Muscle layer of duodenum (tissue), 2 donors: ENCODE results near the gene CASTOR2.
"Not testable (repeated sequence)": the region's sequence is repeated elsewhere in the genome, so short reads cannot be mapped to it uniquely, and the experiment has no call there.

Experiments
- H3K27ac ChIP-seq: one replicate; pipeline ENCODE4 v1.7.0; 2013; ENCODE audit warnings: mild to moderate bottlenecking, low read length
- H3K27me3 ChIP-seq: one replicate; pipeline ENCODE4 v1.7.0; 2013; ENCODE audit warnings: low read depth, mild to moderate bottlenecking, control low read depth, low read length
- H3K36me3 ChIP-seq, 2 donors: one replicate each; pipeline ENCODE4 v1.7.0; 2013; ENCODE audit warnings: low read length in 2 of 2, control low read depth in 1 of 2, mild to moderate bottlenecking in 1 of 2; ENCODE audit not compliant: insufficient read depth in 2 of 2, control insufficient read depth in 1 of 2
- H3K4me1 ChIP-seq, 2 donors: one replicate each; pipeline ENCODE4 v1.7.0; 2013; ENCODE audit warnings: low read length in 2 of 2, mild to moderate bottlenecking in 2 of 2, control low read depth in 1 of 2, moderate library complexity in 1 of 2; ENCODE audit not compliant: insufficient read depth in 2 of 2, control insufficient read depth in 1 of 2
- H3K4me3 ChIP-seq, 2 donors: one replicate each; pipeline ENCODE4 v1.7.0; 2013; ENCODE audit warnings: low read length in 2 of 2, low read depth in 1 of 2, mild to moderate bottlenecking in 1 of 2
- H3K9me3 ChIP-seq, 2 donors: one replicate each; pipeline ENCODE4 v1.7.0; 2013; ENCODE audit warnings: low read length in 2 of 2, control low read depth in 1 of 2, mild to moderate bottlenecking in 1 of 2; ENCODE audit not compliant: control insufficient read depth in 1 of 2
- donor health status: healthy.

The CASTOR2 gene

DNA sequence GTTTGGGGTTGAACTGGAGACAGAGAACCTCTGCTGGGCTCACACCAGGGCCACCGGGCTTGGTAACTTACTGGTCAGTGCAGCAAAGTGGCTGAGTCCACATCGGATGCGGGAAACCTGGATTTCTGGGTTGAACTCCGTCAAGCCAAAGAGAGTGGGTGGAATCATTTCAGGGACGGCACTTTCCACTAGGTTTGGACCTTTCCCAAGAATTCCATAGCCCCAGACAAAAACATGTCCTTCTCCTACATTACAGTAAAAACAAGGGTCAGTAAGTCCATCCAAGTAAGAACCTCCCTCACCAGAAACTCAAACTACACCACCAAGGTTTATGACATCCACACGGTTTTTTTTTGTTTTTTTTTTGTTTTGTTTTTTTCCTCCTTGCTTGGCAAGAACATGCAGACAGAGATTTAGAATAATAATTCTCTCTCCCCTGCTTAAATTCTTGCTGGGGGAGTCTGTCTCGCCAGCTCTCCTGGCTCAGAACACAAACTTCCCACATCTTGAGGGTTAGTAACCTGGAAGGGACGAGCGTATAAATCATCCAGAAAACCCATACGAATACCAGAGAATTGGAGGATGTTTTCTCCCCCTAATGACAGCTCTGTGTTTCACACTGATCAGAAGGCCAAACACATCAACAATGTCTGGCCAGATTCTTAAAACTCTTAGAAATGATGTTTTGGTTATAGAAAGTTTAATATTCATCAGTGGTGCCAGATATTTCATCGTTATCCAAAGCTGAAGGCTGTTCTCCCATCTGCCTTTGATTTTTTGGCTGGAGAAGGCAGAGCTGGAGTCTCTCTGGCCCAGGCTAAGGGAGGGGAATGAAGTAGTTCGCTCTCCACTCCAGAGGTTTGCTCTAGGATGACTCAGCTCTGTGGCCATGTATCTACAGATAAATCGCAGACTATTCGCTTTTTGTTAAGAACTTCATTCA lies 91.6 kb downstream of the CASTOR2 start:
- Histone ChIP-seq H3K4me1 (peaks cover 0 to 8% of the 10 kb centered on the region in 2 donors), H3K36me3 (peaks cover 32 to 83% of the 10 kb centered on the region in 2 donors), H3K27me3 (no peaks in the 10 kb centered on the region), H3K4me3 (no peak overlapping the region), H3K27ac (peak overlapping the region; percentile 41), H3K9me3 (no peaks in the 10 kb centered on the region)

DNA sequence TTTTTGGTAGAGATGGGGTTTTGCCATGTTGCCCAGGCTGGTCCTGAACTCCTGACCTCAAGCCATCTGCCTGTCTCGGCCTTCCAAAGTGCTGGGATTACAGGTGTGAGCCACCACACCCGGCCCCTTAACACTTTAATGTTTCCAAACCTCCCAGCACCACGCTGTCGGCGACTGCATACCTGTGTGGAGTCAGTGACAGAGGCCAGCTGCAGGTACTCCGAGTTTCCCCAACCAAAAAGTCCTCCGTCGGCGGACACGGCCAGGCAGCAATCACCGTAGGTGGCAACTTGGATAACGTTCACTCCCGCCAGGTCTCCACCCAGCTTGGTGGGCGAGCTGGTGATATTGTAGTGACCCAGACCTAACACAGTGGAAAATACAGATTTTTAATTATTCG lies 93.9 kb downstream of the CASTOR2 start:
- Histone ChIP-seq H3K36me3 (peaks cover 33 to 93% of the 10 kb centered on the region in 2 donors), H3K27ac (no peak overlapping the region), H3K4me3 (no peak overlapping the region), H3K27me3 (no peaks in the 10 kb centered on the region), H3K9me3 (no peaks in the 10 kb centered on the region), H3K4me1 (peaks cover 0 to 8% of the 10 kb centered on the region in 2 donors)

DNA sequence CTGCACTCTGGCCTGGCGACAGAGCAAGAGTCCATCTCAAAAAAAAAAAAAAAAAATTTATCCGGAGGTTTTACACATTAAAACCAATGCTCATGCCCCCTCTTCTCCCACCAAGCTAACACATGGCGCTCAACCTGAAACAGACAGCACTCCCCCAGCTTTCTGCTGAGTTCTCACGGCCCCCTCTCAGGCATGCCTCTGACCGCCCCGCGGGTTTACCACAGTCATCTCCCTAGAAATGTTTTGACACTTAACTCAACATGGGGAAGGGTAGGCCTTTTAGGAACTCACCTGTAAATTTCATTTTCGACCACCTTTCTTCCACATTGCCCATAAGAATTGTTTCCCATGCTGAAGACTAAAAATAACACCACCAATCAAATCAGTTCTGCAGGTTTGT lies 99.8 kb downstream of the CASTOR2 start:
- Histone ChIP-seq H3K27ac (no peak overlapping the region), H3K36me3 (peaks cover 32 to 86% of the 10 kb centered on the region in 2 donors), H3K4me3 (no peak overlapping the region), H3K27me3 (no peaks in the 10 kb centered on the region), H3K9me3 (no peaks in the 10 kb centered on the region), H3K4me1 (no peaks in the 10 kb centered on the region)

DNA sequence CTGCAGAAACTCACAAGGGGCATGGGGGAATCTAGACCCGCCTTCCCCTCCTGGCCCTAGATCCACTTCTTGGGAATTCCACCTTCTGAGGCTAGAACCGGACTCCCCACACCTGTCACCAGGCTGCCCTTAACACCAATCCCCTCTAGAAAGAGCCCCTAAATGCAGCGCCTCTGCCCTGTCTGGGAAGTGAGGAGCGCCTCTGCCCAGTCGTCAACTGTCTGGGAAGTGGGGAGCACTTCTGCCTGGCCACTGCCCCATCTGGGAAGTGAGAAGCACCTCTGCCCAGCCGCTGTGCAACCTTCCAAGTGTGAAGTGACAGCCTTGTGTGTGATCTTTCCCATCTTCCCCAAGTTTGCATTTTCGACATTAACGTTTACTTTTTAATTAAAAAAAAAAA lies 100.3 kb downstream of the CASTOR2 start:
- H3K4me3 ChIP-seq: no peak overlapping the region
- H3K9me3 ChIP-seq: no peaks in the 10 kb centered on the region
- no peaks in the 10 kb centered on the region for H3K27me3 ChIP-seq
- peaks cover 33 to 86% of the 10 kb centered on the region in 2 donors for H3K36me3 ChIP-seq
- no peak overlapping the region for H3K27ac ChIP-seq
- no peaks in the 10 kb centered on the region for H3K4me1 ChIP-seq

DNA sequence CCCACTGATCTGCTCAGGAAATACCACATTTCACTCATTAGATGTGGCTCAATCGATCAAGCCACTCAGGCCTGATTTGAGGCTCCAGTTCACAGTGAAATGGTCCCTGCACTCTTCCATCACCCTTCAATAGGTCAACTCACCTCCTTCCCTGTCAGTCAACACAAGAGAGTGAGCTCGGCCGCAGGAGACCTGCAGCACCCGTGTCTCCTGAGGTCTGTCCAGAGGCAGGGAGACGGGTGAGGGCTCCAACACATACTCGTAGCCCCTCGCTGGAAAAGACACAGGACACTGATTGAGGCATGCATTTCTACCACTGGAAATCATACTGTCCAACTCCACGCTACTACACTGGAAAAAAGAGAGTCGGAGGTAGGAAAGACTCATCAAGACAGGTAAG lies 102.0 kb downstream of the CASTOR2 start:
- Histone ChIP-seq H3K4me3 (no peak overlapping the region), H3K27ac (no peak overlapping the region), H3K36me3 (peaks cover 29 to 76% of the 10 kb centered on the region in 2 donors), H3K4me1 (peaks cover 0 to under 1% of the 10 kb centered on the region in 2 donors), H3K9me3 (no peaks in the 10 kb centered on the region), H3K27me3 (no peaks in the 10 kb centered on the region)

DNA sequence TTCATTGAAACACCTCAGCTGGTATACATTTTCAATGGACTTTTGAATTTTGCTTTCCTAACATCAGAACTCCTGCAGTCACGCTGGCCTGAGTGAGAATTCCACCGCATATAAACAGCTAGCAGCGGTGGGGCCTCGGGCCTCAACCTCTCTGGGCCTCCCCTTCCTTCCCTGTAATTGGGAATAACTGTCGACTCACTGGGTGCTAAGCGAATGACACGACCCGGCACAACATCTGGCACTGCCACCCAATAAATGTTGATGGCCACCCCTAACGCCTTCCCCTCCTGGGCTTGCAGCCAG lies 108.4 kb downstream of the CASTOR2 start:
- no peaks in the 10 kb centered on the region for H3K9me3 ChIP-seq
- peaks cover 0 to 14% of the 10 kb centered on the region in 2 donors for H3K4me1 ChIP-seq
- H3K27ac ChIP-seq: peak overlapping the region; percentile 75
- H3K27me3 ChIP-seq: no peaks in the 10 kb centered on the region
- H3K4me3 ChIP-seq: peak overlapping the region; percentile 77 to 80
- H3K36me3 ChIP-seq: peaks cover 6 to 20% of the 10 kb centered on the region in 2 donors

DNA sequence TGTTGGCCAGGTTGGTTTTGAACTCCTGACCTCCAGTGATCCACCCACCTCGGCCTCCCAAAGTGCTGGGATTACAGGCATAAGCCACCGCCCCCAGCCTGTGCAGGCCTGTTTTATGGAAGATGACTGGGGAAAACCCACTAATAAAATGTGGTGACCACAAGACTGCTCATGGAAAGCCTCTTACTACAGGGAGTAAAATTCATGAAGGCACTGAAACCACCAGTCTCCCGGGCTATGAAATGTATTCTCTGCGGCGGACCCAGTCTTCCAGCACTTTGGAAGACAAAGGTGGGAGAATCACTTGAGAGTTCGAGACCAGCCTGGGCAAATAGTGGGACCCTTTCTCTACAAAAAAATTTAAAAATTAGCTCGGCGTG lies 109.7 kb downstream of the CASTOR2 start:
- H3K4me3 ChIP-seq: peak overlapping the region; percentile 77 to 80
- H3K27ac ChIP-seq: peak overlapping the region; percentile 75
- H3K27me3 ChIP-seq: not testable (repeated sequence)

More for the DNA sequence above, 109.7 kb downstream of the CASTOR2 start:
- peaks cover 0 to 14% of the 10 kb centered on the region in 2 donors for H3K4me1 ChIP-seq
- peaks cover 6 to 13% of the 10 kb centered on the region in 2 donors for H3K36me3 ChIP-seq
- not testable (repeated sequence) for H3K9me3 ChIP-seq
